NCI-H510A (cell line): ENCODE measurements around the gene RTEL1.

Source experiments
- DNase-seq: peaks from one replicate; lab custom pipeline; 2025; lab: John Stamatoyannopoulos, UW

RTEL1 gene

DNA sequence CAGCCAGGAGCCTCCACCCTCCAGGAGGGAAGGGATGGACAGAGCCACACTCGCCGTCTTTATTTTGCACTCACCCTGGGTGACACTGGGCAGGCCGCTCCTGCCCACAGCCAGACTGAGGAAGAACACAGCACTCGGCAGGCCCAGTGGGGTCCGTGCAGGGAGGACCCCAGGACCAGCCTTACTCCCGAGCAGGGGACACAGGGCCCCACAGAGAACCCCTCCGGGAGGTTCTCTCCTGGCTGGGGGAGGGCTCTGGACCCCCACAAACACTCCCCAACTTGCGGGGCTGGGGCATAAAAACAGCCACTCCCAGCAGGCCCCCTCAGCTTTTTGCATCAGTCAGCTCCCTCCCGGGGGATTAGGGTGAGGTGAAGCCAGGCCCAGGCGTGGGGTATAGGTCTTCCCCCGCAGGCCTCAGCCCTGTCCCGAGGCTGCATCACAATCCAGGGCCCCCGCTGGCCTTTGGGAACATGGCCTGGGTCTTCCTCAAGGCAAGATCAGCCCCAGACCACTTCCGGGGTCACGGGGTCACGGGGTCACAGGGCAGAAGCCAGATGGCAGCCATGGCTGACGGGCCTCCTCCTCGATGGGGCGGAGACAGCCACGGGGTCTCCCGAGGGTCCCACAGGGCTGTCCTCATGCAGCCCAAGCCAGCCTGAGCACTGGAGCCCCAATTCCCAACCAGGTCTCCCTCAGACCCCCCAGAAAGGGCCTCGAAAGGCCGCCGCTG lies 41.5 kb downstream of the RTEL1 start:
- no peak for DNase-seq

DNA sequence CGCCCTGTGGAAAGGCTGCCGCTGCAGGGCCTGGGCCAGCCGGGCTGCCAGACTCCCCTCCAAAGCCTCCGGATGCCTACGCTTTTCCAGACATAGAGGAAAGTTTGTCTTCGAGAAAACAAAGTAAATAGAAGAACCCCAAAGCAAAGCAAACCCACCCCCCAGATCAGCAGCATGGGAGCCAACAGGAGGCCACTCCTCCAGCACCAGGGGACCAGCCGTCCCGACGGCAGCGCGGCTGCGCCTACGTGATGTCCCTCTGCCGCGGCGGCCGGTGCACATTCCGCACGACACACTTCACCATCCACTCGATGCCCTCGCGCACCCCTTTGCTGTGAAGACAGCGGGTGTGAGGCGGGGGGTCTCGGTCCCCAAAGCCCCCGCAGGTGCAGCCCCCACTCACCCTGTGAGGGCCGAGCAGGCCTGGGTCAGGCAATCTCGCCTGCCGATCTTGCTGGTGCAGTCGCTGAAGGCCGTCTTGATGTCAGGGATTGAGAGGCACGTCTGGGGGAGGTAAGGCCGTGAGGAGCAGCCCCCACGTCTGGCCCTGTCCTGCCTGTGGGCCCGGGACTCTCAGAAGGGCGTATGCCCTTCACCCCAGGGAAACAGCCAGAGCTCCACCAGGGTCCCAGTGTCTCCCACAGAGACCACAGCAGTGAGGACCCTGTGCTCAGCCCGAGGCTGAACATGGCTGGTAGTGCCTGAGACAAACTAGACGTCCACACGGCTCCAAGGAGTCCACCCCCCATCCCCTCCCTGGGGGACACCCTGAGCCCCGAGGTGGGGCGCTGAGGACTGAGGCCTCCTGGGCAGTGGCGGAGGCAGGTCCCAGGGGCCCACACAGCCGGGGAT lies 42.3 kb downstream of the RTEL1 start:
- no peak for DNase-seq

DNA sequence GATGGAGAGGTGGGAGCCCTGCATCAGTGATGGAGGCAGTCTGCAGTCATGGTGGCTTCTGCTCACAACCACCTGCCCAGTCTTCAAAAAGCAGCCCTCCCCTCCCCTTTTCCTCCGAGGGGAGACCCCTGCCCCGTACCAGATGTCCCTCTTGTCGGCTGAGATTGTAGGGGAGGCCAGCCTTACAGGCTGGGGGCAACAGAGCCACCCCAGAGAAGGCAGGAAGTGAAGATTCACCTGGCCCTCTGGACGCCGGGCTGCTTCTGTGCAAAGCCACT lies 42.9 kb downstream of the RTEL1 start:
- DNase-seq = no peak

DNA sequence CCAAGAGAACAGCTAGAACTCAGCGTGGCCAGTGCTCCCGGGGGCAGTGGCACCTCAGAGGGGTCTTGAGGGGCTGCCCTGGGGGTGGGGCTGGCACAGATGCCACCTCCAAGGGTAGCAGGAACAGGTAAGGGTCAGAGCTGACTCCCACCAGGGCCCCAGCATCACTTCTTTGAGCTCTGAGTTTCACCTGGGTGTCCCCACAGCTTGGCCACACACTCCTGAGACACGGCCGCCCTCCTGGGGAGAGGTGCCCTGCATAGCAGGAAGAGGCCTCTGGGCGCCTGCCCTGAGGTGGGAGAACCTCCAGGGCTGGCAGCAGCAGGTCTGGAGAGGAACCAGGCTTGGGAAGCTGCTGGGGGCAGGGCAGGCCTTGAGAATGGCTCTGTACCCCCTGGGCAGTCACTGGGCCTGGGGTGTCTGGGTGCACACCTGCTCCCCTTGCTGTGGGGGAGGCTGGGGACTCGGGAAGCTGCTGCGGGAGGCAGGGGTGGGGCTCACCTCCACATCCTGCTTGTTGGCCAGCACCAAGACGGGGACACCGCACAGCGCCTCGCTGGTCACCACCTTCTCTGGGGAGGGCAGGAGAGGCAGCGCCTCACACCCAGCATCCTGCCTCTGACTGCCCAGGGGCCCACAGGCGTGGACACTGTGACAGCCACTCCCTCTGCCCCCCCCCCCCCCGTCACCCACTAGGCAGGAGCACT lies 43.4 kb downstream of the RTEL1 start:
- no peak for DNase-seq

DNA sequence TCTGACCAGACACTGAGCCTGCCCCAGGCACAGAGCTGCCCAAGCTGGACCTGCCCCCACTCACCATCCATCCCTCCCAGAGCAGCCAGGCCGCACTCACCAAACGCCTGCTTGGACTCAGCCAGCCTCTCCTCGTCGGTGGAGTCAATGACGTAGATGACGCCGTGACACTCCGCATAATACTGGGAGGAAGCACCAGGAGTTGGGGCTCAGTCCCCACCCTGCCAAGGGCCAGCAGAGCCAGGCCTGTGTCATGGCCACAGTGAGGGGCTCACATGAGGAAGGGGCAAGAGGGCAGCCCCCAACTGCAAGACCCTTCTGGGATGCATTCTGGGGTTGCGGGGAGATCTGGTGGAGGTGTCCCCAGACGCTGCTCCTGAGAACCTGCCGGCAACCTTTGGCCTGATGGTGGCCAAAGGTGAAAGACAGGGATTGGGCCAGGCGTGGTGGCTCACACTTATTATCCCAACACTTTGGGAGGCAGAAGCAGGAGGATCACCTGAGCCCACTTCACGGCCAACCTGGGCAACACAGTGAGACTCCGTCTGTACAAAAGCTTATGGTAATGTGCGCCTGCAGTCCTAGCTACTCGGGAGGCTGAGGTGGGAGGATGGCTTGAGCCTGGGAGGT lies 44.0 kb downstream of the RTEL1 start:
- no peak for DNase-seq

DNA sequence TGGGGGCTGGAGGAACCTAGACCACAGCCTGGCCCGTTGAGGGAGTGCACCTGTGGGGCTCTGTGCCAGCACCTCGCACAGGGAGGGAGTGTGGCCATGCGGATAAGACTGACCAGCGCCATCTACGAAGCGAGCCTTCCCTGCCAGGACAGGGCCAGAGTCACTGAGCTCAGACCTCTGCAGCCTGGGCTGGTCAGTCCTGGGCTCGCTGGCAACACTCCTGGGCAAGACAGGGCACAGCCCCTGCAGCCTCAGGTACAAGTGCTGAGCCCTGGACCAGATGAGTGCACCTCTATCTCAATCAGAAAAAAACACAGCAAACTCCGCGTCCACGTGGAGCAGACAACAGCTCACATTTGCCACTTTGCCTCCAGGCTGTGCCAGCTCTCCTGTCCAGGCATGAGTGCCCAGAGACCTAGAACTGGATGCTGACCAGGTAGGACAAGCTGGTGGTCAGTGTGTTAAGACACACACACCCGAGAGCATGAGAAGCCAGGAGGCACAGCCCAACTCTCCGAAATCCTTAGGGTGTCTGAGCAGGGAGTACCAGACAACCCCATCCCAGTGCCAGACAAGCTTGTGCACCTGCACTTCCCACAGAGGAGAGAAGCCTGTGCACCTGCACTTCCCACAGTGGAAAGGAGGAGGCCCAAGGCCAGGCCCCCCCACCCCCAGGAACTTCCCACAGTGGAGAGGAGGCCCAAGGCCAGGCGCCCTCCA lies 44.8 kb downstream of the RTEL1 start:
- DNase-seq = no peak

DNA sequence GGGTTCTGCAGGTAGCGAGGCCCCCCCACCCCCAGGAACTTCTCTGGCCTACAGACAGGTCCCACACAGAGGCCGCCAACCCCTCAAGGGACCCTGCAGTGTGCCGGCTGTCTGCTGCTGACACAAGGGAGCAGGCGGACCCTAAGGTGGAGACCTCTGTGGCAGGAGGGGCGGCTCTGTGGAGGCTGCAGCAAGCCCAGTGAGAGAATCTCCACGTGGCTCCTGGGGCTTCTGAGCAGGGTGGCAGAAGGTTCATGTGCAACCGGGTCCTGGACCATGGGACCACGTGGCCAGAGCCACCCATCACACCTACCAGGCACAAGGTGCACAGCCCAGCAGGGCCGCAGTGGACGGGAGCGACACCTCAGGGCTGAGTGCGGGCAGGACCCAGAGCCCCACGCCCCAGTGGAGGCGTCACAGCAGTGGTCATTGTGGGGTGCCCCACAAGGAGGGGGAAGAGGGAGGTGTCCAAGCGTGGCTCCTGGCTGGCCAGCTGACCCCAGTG lies 45.4 kb downstream of the RTEL1 start:
- no peak for DNase-seq

DNA sequence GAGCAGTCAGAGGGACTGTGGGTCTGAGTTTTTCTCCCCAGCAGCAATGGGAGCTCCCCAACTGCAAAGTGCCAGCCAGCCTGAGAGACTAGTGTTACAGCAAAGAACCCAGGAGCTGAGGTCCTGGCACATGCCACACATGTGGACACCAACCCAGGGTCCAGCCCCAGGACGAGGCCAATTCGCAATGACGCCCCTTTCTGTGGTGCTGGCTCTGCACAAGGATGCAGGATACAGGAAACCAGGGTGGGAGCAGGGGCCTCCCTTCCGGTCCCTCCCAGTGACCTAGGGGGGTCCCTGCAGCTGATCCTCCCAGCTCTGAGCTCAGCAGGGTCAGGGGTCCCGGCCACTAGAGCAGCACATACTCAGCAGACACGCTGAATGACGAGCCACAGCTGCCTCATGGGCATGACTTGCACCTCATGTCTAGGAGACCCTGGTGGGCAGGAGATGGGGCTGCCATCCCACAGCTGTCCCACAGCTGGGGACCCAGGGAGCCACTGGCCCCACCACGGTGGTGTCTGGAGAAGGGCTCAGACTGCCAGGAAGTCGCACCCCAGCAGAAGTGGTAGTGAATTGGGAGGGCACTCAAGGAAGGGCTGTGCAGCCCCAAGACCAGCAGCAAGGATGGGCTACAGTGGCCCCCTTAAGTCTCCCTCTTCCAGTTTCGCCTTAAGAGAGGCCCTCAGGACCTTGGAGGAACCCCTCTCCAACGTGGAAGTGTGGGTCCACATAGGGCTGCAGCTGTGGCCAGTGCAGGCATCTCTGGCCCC lies 46.0 kb downstream of the RTEL1 start:
- no peak for DNase-seq

DNA sequence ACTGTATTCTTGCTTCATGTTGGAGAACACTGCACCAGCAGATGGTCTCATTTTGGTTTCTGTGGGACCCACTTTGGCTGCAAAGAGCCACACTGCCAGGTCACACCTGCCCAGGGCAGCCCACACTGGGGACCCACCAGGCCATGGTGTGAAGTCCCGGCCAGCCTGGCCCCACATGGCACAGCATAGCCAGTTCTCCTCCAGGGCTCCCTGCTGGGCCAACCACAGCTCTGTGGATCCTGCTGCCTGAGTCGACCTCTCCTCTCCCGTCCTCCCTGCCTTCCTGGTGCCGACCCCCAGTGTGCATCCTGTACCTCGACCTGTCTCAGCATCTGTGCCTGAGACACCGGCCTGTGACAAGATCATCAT lies 46.6 kb downstream of the RTEL1 start:
- DNase-seq = no peak

DNA sequence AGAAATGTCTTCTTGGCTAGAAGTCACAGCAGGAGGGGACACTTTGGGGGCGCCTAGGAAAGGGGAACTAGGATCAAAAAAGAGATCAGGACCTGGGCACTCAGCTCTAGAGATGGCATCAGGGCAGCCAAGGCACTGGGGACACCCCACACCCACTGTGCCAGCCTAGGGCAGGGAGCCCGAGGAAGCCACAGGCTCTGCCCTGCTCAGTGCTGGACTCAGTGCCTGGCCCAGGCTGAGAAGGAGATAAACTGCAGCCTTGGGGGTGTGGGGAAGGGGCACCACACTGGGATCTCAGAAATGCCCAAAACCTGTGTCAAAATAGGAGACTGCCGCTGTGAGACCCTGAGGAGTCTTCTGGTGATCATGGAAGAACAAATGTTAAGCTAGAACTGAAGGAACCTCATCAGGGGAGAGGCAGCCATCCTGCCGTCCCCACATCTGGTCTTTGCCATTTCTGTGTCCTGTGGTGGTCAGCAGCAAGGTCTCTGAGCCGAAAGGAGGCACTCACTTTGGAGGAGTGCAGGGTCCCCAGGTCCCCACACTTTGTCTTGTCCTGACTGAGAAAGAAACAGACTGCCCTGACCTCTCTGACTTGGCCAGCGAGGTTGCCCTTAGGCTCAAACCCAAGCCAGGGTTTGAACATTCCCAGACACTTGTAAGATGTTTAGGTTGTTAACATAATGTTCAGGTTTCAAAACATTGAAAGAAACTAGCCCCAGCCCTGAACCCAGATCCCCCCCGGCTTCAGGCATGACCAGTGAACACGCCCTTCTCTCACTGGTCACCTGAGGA lies 47.3 kb downstream of the RTEL1 start:
- DNase-seq = no peak

DNA sequence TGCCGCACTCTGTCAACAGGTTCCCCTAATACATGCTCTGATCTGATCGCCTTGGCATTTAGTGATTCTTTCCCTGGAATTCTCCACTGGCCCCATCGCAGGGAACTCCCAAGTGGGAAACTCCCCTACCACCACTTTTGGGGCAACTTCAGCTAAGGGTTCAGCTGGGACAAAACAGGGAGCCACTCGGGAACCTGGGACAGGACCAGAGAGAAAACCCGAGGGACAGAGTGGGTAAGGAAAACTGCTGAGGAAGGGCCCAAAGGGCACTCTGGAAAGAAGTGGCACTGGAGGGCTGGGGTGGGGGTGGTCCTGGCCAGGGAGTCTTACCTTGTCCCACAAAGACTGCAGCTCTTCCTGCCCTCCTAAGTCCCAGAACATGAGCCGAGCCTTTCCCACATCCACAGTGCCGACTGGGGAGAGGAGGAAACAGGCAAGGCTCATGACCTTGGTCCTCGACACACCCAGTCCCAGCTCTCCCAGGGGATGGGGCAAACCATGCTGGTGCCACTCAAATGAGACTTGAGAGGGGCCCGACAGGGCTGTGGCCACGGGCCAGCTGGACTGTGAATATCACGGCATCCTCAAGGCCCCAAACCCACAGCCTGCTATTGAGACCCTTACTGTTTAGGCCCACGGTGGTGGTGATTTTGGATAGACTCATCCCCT lies 48.0 kb downstream of the RTEL1 start:
- no peak for DNase-seq

DNA sequence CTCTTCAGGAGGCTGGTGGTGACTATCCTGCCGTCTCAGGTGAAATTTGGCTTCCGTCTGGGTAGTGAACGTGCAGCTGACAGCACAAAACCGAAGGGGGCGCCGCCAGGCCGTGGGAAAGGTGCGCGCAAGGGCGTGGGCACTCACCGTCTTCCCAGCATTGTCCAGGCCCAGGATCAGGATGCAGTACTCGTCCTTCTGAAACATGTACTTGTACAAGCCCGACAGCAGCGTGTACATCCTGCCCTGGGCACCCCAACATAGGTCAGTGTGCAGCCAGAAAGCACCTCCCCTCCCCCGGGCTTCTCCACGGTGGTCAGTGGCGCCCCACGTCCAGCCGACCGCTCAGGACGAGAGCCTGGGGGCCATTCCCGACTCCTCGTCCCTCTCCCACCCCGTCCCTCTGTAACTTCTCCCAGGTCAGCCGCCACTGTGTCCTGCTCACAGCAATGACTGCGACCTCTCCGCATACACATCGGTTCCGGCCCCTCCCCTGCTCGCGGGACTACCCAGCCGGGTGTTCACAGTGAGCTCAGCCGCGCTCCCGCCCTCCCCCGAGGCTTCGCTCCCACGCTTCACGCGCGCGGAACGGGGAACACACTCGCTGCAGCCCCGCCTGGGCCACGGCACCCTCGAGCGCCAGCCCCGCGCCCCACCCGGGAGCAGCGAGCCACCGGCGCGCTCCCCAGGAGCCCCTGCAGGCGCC lies 48.9 kb downstream of the RTEL1 start:
- no peak for DNase-seq

DNA sequence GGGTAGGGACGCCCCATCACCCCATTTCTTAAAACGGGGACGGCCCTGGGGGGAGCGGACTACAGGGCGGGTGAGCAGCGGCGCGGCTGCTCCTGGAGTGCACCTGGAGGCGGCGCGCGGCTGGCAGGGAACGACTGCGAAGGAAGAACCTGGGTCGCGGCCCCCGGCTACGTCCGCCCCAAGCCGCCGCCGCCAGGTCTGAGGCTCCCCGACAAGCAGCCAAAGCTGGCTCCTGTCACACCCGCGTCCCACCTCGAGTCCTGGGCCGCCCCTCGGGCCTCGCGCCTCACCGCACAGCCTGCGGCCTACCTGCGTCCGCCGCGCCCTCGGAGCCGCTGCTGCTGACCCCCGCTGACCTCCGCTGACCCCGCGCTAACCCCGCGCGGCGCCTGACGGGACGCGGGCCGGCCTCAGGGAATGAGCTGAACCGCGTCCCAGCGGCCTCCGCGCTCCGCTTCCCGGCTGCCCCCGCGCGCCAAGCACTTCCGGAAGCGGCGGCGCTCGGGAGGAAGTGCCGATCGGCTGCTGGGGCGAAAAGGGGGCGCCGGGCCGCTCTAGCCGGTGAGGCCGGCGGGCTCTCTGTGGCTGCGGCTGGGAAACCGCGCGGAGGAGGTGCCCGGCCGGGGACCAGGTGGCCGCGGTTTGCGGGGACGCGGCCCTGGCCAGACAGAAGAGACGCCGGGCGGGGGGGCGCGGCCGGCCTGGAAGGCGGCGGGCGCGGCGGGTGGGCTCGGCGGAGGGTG lies 49.6 kb downstream of the RTEL1 start, which contains the start of the genes ARFRP1 and ZGPAT:
TSS of gene ARFRP1 (minus strand) at position 419 of the 743 bp plus-strand sequence. CDS start 885 bp downstream, outside the sequence.
TSS of gene ZGPAT (plus strand) at position 482 of the 743 bp plus-strand sequence. CDS start 542 bp downstream, outside the sequence.
- DNase-seq = peak; percentile 77

DNA sequence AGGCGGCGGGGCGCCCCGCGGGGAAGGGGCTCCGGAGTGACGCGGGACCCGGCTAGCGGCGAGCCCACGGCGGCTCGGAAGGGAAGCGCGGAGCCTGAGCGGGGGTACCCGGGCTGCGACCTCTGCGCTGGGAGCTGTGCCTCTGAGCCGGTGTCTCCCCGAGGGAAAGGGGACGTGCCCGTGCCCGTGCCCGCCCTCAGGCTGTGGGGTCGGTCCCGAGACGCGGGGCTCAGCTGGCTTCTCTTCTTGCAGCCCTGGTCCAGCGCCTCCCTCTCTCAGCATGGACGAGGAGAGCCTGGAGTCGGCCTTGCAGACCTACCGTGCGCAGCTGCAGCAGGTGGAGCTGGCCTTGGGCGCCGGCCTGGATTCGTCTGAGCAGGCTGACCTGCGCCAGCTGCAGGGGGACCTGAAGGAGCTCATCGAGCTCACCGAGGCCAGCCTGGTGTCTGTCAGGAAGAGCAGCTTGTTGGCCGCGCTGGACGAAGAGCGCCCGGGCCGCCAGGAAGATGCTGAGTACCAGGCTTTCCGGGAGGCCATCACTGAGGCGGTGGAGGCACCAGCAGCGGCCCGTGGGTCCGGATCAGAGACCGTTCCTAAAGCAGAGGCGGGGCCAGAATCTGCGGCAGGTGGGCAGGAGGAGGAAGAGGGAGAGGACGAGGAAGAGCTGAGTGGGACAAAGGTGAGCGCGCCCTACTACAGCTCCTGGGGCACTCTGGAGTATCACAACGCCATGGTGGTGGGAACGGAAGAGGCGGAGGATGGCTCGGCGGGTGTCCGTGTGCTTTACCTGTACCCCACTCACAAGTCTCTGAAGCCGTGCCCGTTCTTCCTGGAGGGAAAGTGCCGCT lies 50.4 kb downstream of the RTEL1 start:
- no peak for DNase-seq

DNA sequence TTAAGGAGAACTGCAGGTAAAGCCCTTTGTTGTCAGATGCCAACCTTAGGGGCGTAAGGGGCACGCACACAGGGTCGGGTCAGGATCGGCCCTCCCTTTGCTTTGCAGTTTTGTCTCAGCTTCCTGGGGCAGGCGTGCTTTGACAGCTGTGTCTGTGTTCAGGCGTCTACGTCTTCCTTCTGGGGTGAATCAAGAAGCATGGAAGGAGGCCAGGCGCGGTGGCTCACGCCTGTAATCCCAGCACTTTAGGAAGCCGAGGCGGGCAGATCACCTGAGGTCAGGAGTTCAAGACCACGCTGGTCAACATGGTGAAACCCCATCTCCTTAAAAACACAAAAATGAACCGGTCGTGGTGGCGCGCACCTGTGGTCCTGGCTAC lies 51.0 kb downstream of the RTEL1 start:
- DNase-seq = no peak

DNA sequence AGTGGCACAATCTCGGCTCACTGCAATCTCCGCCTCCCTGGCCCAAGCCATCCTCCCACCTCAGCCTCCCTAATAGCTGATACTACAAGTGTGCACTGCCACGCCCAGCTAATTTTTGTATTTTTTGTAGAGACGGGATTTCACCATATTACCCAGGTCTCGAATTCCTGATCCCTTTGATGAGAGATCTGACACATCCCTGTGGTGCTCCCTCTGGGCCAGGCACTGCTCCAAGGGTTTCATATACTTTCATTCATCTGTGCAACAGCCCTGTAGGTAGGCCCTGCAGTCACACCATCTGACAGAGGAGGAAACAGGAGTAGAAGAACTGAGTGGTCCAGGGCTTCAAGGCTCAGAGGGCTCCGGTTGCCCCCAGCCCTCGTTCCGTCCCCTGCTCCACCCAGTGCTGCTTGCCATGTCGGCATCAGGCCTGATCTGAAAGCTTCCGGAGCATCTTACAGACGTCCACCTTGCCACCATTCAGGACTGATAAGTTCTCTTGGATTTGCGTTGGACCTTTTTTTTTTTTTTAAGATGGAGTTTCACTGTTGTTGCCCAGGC lies 53.1 kb downstream of the RTEL1 start:
- no peak for DNase-seq

DNA sequence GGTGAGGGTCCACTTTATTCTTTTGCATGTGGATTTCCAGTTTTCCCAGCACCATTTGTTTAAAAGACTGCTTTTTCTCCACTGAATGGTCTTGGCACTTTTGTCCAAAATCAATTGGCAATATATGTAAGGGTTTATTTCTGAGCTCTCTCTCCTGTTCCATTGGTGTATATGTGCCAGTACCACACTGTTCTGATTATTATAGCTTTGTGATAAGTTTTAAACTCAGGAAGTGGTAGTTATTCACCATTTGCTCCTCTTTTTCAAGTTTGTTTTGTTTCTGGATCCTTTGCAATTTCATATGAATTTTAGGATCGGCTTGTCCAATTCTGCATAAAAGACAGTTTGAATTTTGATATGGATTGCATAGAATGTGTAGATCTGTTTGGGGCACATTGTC lies 54.1 kb downstream of the RTEL1 start:
- no peak for DNase-seq
